CD4-positive, alpha-beta T cell (primary cell): ENCODE measurements around the gene TMEM61. TPM values are rescaled to one million over a fixed set of nuclear protein-coding genes. Genes with fewer than 3 reads are reported as not detected.

Source experiments
- ATAC-seq: fragments of 200-7000 bp; cut with Tn5 transposase; one replicate; pipeline ENCODE4 v1.10.0; 2022; ENCODE audit warnings: mild to moderate bottlenecking; ENCODE audit not compliant: poor library complexity
- CTCF ChIA-PET: fragments of 350-600 bp; sonication (Branson Sonifier 250); formaldehyde crosslinking; loops from one replicate; lab custom pipeline; 2021; ENCODE audit warnings: antibody characterized with exemption, inconsistent platforms; lab: Charles Lee
- POLR2A ChIA-PET: fragments of 350-600 bp; sonication (Branson Sonifier 250); formaldehyde crosslinking; loops from one replicate; lab custom pipeline; 2021; ENCODE audit warnings: antibody characterized with exemption, inconsistent platforms; lab: Charles Lee
- DNase-seq, 14 experiments: peaks; one replicate each; pipeline ENCODE4 v3.0.0-alpha.2; 2013 to 2020; ENCODE audit warnings: mixed read lengths in 2 of 14
- H3K27ac ChIP-seq, 2 donors: one replicate each; pipeline versions ENCODE4 v1.5.1 to v1.7.0; 2013; ENCODE audit warnings: low read length in 2 of 2, low read depth in 1 of 2, mild to moderate bottlenecking in 1 of 2
- H3K27me3 ChIP-seq, 2 experiments: 1 replicate in 1 of 2; 2 replicates in 1 of 2; pipeline versions ENCODE4 v1.6.1 to v1.7.0; 2013; ENCODE audit warnings: low read length in 2 of 2, control low read depth in 1 of 2, mild to moderate bottlenecking in 1 of 2, moderate library complexity in 1 of 2; ENCODE audit not compliant: insufficient read depth in 2 of 2, control insufficient read depth in 1 of 2
- H3K36me3 ChIP-seq: one replicate; pipeline ENCODE4 v1.6.1; 2013; ENCODE audit warnings: low read length, control low read depth; ENCODE audit not compliant: insufficient read depth
- H3K4me1 ChIP-seq: one replicate; pipeline ENCODE4 v1.6.1; 2013; ENCODE audit warnings: low read length, control low read depth; ENCODE audit not compliant: insufficient read depth
- H3K4me3 ChIP-seq: one replicate; pipeline ENCODE4 v1.5.1; 2013; ENCODE audit warnings: mild to moderate bottlenecking, low read length, moderate library complexity
- H3K9me3 ChIP-seq, 2 experiments: 1 replicate in 1 of 2; 2 replicates in 1 of 2; pipeline versions ENCODE4 v1.6.1 to v1.7.0; 2013; ENCODE audit warnings: low read length in 2 of 2, mild to moderate bottlenecking in 2 of 2, control low read depth in 1 of 2, moderate library complexity in 1 of 2; ENCODE audit not compliant: control insufficient read depth in 1 of 2, insufficient read depth in 1 of 2
- H3K27ac Mint-ChIP-seq: one replicate; pipeline ENCODE4 v1.8.0; 2020; ENCODE audit warnings: mixed read lengths
- H3K27me3 Mint-ChIP-seq: one replicate; pipeline ENCODE4 v1.8.0; 2021; ENCODE audit warnings: mixed read lengths
- H3K36me3 Mint-ChIP-seq: one replicate; pipeline ENCODE4 v1.8.0; 2021; ENCODE audit warnings: low read depth, mixed read lengths
- H3K4me1 Mint-ChIP-seq: one replicate; pipeline ENCODE4 v1.8.0; 2021; ENCODE audit warnings: low read depth, mixed read lengths
- H3K4me3 Mint-ChIP-seq: one replicate; pipeline ENCODE4 v1.8.0; 2020; ENCODE audit warnings: mild to moderate bottlenecking, mixed read lengths
- H3K9me3 Mint-ChIP-seq: one replicate; pipeline ENCODE4 v1.8.0; 2020; ENCODE audit warnings: mixed read lengths
- CTCF ChIP-seq: fragments of 200-600 bp; IDR thresholded peaks from one replicate; pipeline ENCODE4 v1.8.0; 2022; ENCODE audit warnings: antibody characterized with exemption, mild to moderate bottlenecking
- intact Hi-C, 2 experiments: fragments of 100-400 bp; cut with DNase I in 1 of 2; cut with micrococcal nuclease in 1 of 2; formaldehyde crosslinking; loops; one replicate each; pipeline versions ENCODE4 v1.15.1 to v1.9.0; 2023 to 2025; cut with DNase I, micrococcal nuclease
- total RNA-seq, 174 experiments: library from RNA in 2 of 174; stranded (reverse) in 2 of 174; gene quantifications; one replicate each; pipeline ENCODE4 v1.2.3 and lab custom pipeline; 2021 to 2026

Gene TMEM61
- total RNA-seq, 2 experiments from 2014 or later: not detected

GRCh38 chr1:54993140-54993539 is 12.7 kb downstream of the TMEM61 start:
- peaks cover 19 to 20% of the 10 kb centered on the region in 2 experiments for H3K27me3 ChIP-seq
- peaks cover 21% of the 10 kb centered on the region for H3K4me1 ChIP-seq
- ChIA-PET CTCF (interaction anchor here (1.0 kb wide), 1 partner anchor 48 kb away, joined by 3 read pairs; no protein-coding TSS in a partner anchor), POLR2A (no interaction called here)
- DNase-seq (no peak), ATAC-seq (no peak)
- Mint-ChIP-seq H3K4me3 (no peak overlapping the region), H3K4me1 (peaks cover 23% of the 10 kb centered on the region), H3K36me3 (no peaks in the 10 kb centered on the region), H3K27me3 (peaks cover 32% of the 10 kb centered on the region), H3K9me3 (no peaks in the 10 kb centered on the region), H3K27ac (no peak overlapping the region)
- H3K36me3 ChIP-seq: no peaks in the 10 kb centered on the region
- H3K27ac ChIP-seq: no peak overlapping the region
- peaks cover 0 to 8% of the 10 kb centered on the region in 2 experiments for H3K9me3 ChIP-seq
- intact Hi-C loops: loop anchor here in 1 of 2 experiments (10.0 kb wide), 1 partner anchor 928 kb away; no protein-coding TSS in a partner anchor
- no peak for TF ChIP-seq CTCF
- H3K4me3 ChIP-seq: no peak overlapping the region

GRCh38 chr1:54994355-54994990 is 14.0 kb downstream of the TMEM61 start:
- Histone ChIP-seq H3K36me3 (no peaks in the 10 kb centered on the region), H3K27ac (no peak overlapping the region), H3K4me3 (no peak overlapping the region), H3K4me1 (peaks cover 21% of the 10 kb centered on the region), H3K9me3 (peaks cover 0 to 8% of the 10 kb centered on the region in 2 experiments), H3K27me3 (peaks cover 25 to 29% of the 10 kb centered on the region in 2 experiments)
- ChIA-PET POLR2A (no interaction called here), CTCF (interaction anchor here (1.1 kb wide), 1 partner anchor 49 kb away, joined by 3 read pairs; no protein-coding TSS in a partner anchor)
- no peaks in the 10 kb centered on the region for H3K9me3 Mint-ChIP-seq
- peaks cover 41% of the 10 kb centered on the region for H3K27me3 Mint-ChIP-seq
- peaks cover 23% of the 10 kb centered on the region for H3K4me1 Mint-ChIP-seq
- no peaks in the 10 kb centered on the region for H3K36me3 Mint-ChIP-seq
- DNase-seq (no peak), ATAC-seq (no peak)
- intact Hi-C loops: loop anchor here in 1 of 2 experiments (10.0 kb wide), 1 partner anchor 930 kb away; no protein-coding TSS in a partner anchor
- TF ChIP-seq CTCF: no peak
- H3K27ac Mint-ChIP-seq: no peak overlapping the region
- H3K4me3 Mint-ChIP-seq: no peak overlapping the region

GRCh38 chr1:54995013-54995760 is 14.8 kb downstream of the TMEM61 start:
- H3K27me3 ChIP-seq: peaks cover 27 to 29% of the 10 kb centered on the region in 2 experiments
- no peak for TF ChIP-seq CTCF
- intact Hi-C loops: loop anchor here (5.0 to 10.0 kb wide), 2 partner anchors 323 to 930 kb away; no protein-coding TSS in a partner anchor
- POLR2A ChIA-PET: interaction anchor here (1.5 kb wide), 1 partner anchor 45 kb away, joined by 7 read pairs; no protein-coding TSS in a partner anchor
- Mint-ChIP-seq H3K36me3 (no peaks in the 10 kb centered on the region), H3K27me3 (peaks cover 47% of the 10 kb centered on the region), H3K4me1 (peaks cover 23% of the 10 kb centered on the region), H3K27ac (peak overlapping the region; percentile 52), H3K4me3 (no peak overlapping the region), H3K9me3 (no peaks in the 10 kb centered on the region)
- DNase-seq (no peak), ATAC-seq (no peak)
- H3K36me3 ChIP-seq: no peaks in the 10 kb centered on the region
- H3K4me3 ChIP-seq: no peak overlapping the region
- CTCF ChIA-PET: interaction anchor here (1.1 to 1.8 kb wide), 2 partner anchors 45 to 50 kb away, joined by 3 to 9 read pairs; no protein-coding TSS in a partner anchor
- H3K27ac ChIP-seq: no peak overlapping the region
- peaks cover 21% of the 10 kb centered on the region for H3K4me1 ChIP-seq
- peaks cover 0 to 8% of the 10 kb centered on the region in 2 experiments for H3K9me3 ChIP-seq
